ENCODE results near the gene TRIP11.
"Not testable (repeated sequence)": the region's sequence is repeated elsewhere in the genome, so short reads cannot be mapped to it uniquely, and the experiment has no call there.

The TRIP11 gene

GRCh38 chr14:92039719-92040430, at the start of gene TRIP11:
Gene TRIP11, minus strand, starts transcription at chr14:92040059. Its CDS starts 374 bp downstream, at chr14:92039685.
- H3K9ac ChIP-seq: peak within 1 kb of the TSS; percentile 95
- H3K36me3 ChIP-seq: peaks cover 35% of the 10 kb centered on the region
- TF ChIP-seq Cebpa-rat (IDR thresholded peaks at IDR 0.05): no peak
- peaks cover 33% of the 10 kb centered on the region for H3K4me1 ChIP-seq
- peaks cover 6% of the 10 kb centered on the region; the same call in 1 of the 2 replicates for H3K9me3 ChIP-seq
- H3K4me2 ChIP-seq: peak within 1 kb of the TSS; percentile 93
- H3K27ac ChIP-seq: peak within 1 kb of the TSS; percentile 91
- peak within 1 kb of the TSS; percentile 93 for H3K4me3 ChIP-seq
- H3K27me3 ChIP-seq: no peaks in the 10 kb centered on the region
- peaks cover 47% of the 10 kb centered on the region for H4K20me1 ChIP-seq

- H3K9ac ChIP-seq: no peak overlapping the region
Observed at GRCh38 chr14:92088494-92088893, 48.6 kb upstream of the TRIP11 start.

GRCh38 chr14:92074555-92074954, 34.7 kb upstream of the TRIP11 start:
- no peak for TF ChIP-seq Cebpa-rat (IDR thresholded peaks at IDR 0.05)
- H3K4me1 ChIP-seq: no peaks in the 10 kb centered on the region
- no peaks in the 10 kb centered on the region for H4K20me1 ChIP-seq
- no peak overlapping the region for H3K9ac ChIP-seq
- no peak overlapping the region for H3K4me2 ChIP-seq
- H3K4me3 ChIP-seq: no peak overlapping the region
- peaks cover 87% of the 10 kb centered on the region for H3K36me3 ChIP-seq
- no peaks in the 10 kb centered on the region for H3K9me3 ChIP-seq
- no peak overlapping the region for H3K27ac ChIP-seq
- H3K27me3 ChIP-seq: no peaks in the 10 kb centered on the region

More at GRCh38 chr14:92088494-92088893, 48.6 kb upstream of the TRIP11 start:
- H3K27me3 ChIP-seq: no peaks in the 10 kb centered on the region
- H3K4me1 ChIP-seq: no peaks in the 10 kb centered on the region
- H3K4me3 ChIP-seq: no peak overlapping the region
- no peaks in the 10 kb centered on the region for H4K20me1 ChIP-seq
- TF ChIP-seq Cebpa-rat (IDR thresholded peaks at IDR 0.05): no peak
- peaks cover 86% of the 10 kb centered on the region for H3K36me3 ChIP-seq
- no peak overlapping the region for H3K4me2 ChIP-seq
- H3K27ac ChIP-seq: no peak overlapping the region
- no peaks in the 10 kb centered on the region for H3K9me3 ChIP-seq

- Histone ChIP-seq H3K9ac (no peak overlapping the region), H3K36me3 (peaks cover 16% of the 10 kb centered on the region), H3K4me1 (no peaks in the 10 kb centered on the region), H3K9me3 (no peaks in the 10 kb centered on the region), H4K20me1 (no peaks in the 10 kb centered on the region), H3K27ac (no peak overlapping the region), H3K27me3 (no peaks in the 10 kb centered on the region), H3K4me2 (no peak overlapping the region), H3K4me3 (no peak overlapping the region)
- TF ChIP-seq Cebpa-rat (IDR thresholded peaks at IDR 0.05): no peak
Observed at GRCh38 chr14:92058006-92058917, 18.4 kb upstream of the TRIP11 start.

- Histone ChIP-seq H4K20me1 (no peaks in the 10 kb centered on the region), H3K4me1 (no peaks in the 10 kb centered on the region), H3K4me3 (no peak overlapping the region), H3K9me3 (peaks cover 24% of the 10 kb centered on the region), H3K9ac (no peak overlapping the region), H3K27ac (no peak overlapping the region), H3K4me2 (no peak overlapping the region), H3K27me3 (no peaks in the 10 kb centered on the region), H3K36me3 (peaks cover 24% of the 10 kb centered on the region)
- TF ChIP-seq Cebpa-rat (IDR thresholded peaks at IDR 0.05): no peak
Observed at GRCh38 chr14:92049781-92050180, 9.9 kb upstream of the TRIP11 start.

- not testable (repeated sequence) for H3K4me2 ChIP-seq, H3K4me1 ChIP-seq, H4K20me1 ChIP-seq, H3K27ac ChIP-seq, H3K27me3 ChIP-seq, H3K4me3 ChIP-seq, H3K9ac ChIP-seq
- H3K9me3 ChIP-seq: peaks cover 29% of the 10 kb centered on the region
- H3K36me3 ChIP-seq: peaks cover 30% of the 10 kb centered on the region
Observed at GRCh38 chr14:92049221-92049620, 9.4 kb upstream of the TRIP11 start.

- not testable (repeated sequence) for H4K20me1 ChIP-seq, H3K27me3 ChIP-seq, H3K9ac ChIP-seq, H3K4me3 ChIP-seq, H3K4me2 ChIP-seq, H3K27ac ChIP-seq, H3K4me1 ChIP-seq
- Histone ChIP-seq H3K36me3 (peaks cover 36% of the 10 kb centered on the region), H3K9me3 (peaks cover 29% of the 10 kb centered on the region)
Observed at GRCh38 chr14:92045904-92046303, 6.0 kb upstream of the TRIP11 start.

- not testable (repeated sequence) for H3K9ac ChIP-seq, H3K4me2 ChIP-seq, H3K4me3 ChIP-seq, H3K27ac ChIP-seq, H3K27me3 ChIP-seq
- H3K4me1 ChIP-seq: peaks cover 29% of the 10 kb centered on the region
- peaks cover 28% of the 10 kb centered on the region for H4K20me1 ChIP-seq
- peaks cover 37% of the 10 kb centered on the region for H3K36me3 ChIP-seq
- peaks cover 24% of the 10 kb centered on the region for H3K9me3 ChIP-seq
Observed at GRCh38 chr14:92041766-92042165, 1.9 kb upstream of the TRIP11 start.

GRCh38 chr14:92041203-92041602, 1.3 kb upstream of the TRIP11 start:
- Histone ChIP-seq H3K4me1 (peaks cover 33% of the 10 kb centered on the region), H3K27ac (no peak overlapping the region), H3K9ac (peak overlapping the region; percentile 95), H3K4me3 (no peak overlapping the region), H3K9me3 (peaks cover 18% of the 10 kb centered on the region), H4K20me1 (peaks cover 33% of the 10 kb centered on the region), H3K36me3 (peaks cover 33% of the 10 kb centered on the region), H3K27me3 (no peaks in the 10 kb centered on the region), H3K4me2 (peak overlapping the region; percentile 88)
- no peak for TF ChIP-seq Cebpa-rat (IDR thresholded peaks at IDR 0.05)

- no peak for TF ChIP-seq Cebpa-rat (IDR thresholded peaks at IDR 0.05)
- Histone ChIP-seq H3K4me3 (peak overlapping the region; percentile 93), H3K9me3 (peaks cover 12% of the 10 kb centered on the region), H3K4me2 (peak overlapping the region; percentile 88), H3K27me3 (no peaks in the 10 kb centered on the region), H3K4me1 (peaks cover 33% of the 10 kb centered on the region), H3K9ac (peak overlapping the region; percentile 95), H4K20me1 (peaks cover 40% of the 10 kb centered on the region), H3K27ac (peak overlapping the region; percentile 91), H3K36me3 (peaks cover 32% of the 10 kb centered on the region)
Observed at GRCh38 chr14:92040431-92041051, 682 bp upstream of the TRIP11 start.

Measured in BLaER1 (cell line).